Lower leg skin (tissue), 3 donors: ENCODE measurements around the gene HIC1.

Experiments
- POLR2A ChIP-seq, 2 donors: fragments of 450-650 bp; IDR thresholded peaks; one replicate each; pipeline ENCODE4 v1.6.1; 2016 to 2017; ENCODE audit warnings: antibody characterized with exemption in 2 of 2, mild to moderate bottlenecking in 1 of 2, moderate library complexity in 1 of 2
- TF ChIP-seq, protein P1 (sequence below), 3 donors: fragments of 450-650 bp; IDR thresholded peaks; one replicate each; pipeline ENCODE4 v1.5.1; 2016; ENCODE audit warnings: antibody characterized with exemption in 3 of 3, mild to moderate bottlenecking in 3 of 3, moderate library complexity in 2 of 3

DNA sequence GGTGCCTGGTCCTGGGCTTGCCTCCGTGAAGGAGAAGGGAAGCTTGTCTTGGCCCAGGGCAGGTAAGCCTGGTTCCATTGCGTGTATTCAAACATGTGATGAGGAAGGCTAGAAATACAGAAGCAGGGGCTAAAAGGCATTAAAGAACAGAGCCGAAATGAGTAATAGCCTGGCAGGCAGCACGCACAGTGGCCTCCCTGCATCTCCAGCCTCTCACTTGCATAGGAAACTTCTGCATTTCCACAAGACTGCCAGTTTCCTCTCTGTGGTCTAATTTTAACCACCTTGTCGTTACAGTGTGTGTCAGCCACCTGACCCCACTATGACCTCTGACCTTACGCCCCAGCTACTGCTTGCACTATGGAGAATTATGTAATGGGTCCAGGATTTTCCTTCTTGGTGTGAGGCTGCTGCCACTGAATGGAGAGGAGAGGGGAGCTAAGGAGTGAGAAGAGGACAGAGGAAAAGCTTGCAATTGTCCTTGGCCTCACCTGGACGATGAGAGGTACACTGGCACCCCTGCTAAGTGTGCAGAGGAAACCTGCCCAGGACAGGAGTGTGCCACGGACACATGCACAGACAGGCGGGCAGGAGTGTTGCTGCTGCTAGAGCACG, 32.8 kb downstream of the HIC1 start:
- TF ChIP-seq POLR2A (IDR thresholded peaks at IDR 0.05): no peak
- TF ChIP-seq, protein P1, sequence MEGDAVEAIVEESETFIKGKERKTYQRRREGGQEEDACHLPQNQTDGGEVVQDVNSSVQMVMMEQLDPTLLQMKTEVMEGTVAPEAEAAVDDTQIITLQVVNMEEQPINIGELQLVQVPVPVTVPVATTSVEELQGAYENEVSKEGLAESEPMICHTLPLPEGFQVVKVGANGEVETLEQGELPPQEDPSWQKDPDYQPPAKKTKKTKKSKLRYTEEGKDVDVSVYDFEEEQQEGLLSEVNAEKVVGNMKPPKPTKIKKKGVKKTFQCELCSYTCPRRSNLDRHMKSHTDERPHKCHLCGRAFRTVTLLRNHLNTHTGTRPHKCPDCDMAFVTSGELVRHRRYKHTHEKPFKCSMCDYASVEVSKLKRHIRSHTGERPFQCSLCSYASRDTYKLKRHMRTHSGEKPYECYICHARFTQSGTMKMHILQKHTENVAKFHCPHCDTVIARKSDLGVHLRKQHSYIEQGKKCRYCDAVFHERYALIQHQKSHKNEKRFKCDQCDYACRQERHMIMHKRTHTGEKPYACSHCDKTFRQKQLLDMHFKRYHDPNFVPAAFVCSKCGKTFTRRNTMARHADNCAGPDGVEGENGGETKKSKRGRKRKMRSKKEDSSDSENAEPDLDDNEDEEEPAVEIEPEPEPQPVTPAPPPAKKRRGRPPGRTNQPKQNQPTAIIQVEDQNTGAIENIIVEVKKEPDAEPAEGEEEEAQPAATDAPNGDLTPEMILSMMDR (IDR thresholded peaks at IDR 0.05): no peak
